G401 (cell line): ENCODE results near the gene ARHGEF19. TPM values are rescaled to one million over a fixed set of nuclear protein-coding genes. Genes with fewer than 3 reads are reported as not detected.
"Not testable (repeated sequence)": the region's sequence is repeated elsewhere in the genome, so short reads cannot be mapped to it uniquely, and the experiment has no call there.

Experiments
- DNase-seq: peaks from one replicate; pipeline ENCODE4 v3.0.0-alpha.2; 2015; ENCODE audit warnings: low spot score
- in situ Hi-C: cut with HindIII; loops from 2 replicates; pipeline ENCODE4 v1.10.0; 2016; ENCODE audit warnings: low sequenced_read_pairs, mixed read lengths
- total RNA-seq: library from RNA; depleted of rRNA; stranded (reverse); fragments of >200 nt; shearing (Covaris generic); gene quantifications from 2 replicates; pipeline ENCODE4 v1.2.3, GENCODE V29; 2014

The ARHGEF19 gene
- total RNA-seq, 1 experiment from 2014 or later = 7.4 TPM

GRCh38 chr1:16226490-16227179, 14.2 kb upstream of the ARHGEF19 start:
- in situ Hi-C loops = no loop called here

GRCh38 chr1:16226129-16226489, 13.7 kb upstream of the ARHGEF19 start:
- no peak for DNase-seq
- in situ Hi-C loops = no loop called here

More at GRCh38 chr1:16226490-16227179, 14.2 kb upstream of the ARHGEF19 start:
- DNase-seq = peak; percentile 76

- peak; percentile 99 for DNase-seq
- in situ Hi-C loops = no loop called here
These were observed 12.0 kb upstream of the ARHGEF19 start for GRCh38 chr1:16224472-16224871.

- DNase-seq, in situ Hi-C loops: not testable (repeated sequence)
These were observed 10.3 kb upstream of the ARHGEF19 start for GRCh38 chr1:16222716-16223115.

- in situ Hi-C loops = no loop called here
- no peak for DNase-seq
These were observed 9.0 kb upstream of the ARHGEF19 start for GRCh38 chr1:16221499-16221898.

- in situ Hi-C loops = no loop called here
These were observed 7.6 kb upstream of the ARHGEF19 start for GRCh38 chr1:16219968-16220500.

GRCh38 chr1:16218674-16219071, 6.2 kb upstream of the ARHGEF19 start:
- DNase-seq = no peak
- in situ Hi-C loops = no loop called here

More at GRCh38 chr1:16219968-16220500, 7.6 kb upstream of the ARHGEF19 start:
- no peak for DNase-seq

- in situ Hi-C loops = no loop called here
- no peak for DNase-seq
These were observed 5.7 kb upstream of the ARHGEF19 start for GRCh38 chr1:16218014-16218673.

- DNase-seq = peak; percentile 97
These were observed 4.8 kb upstream of the ARHGEF19 start for GRCh38 chr1:16217061-16217785.

GRCh38 chr1:16215882-16216753, 3.7 kb upstream of the ARHGEF19 start:
- peak; percentile 69 for DNase-seq
- in situ Hi-C loops = no loop called here

More at GRCh38 chr1:16217061-16217785, 4.8 kb upstream of the ARHGEF19 start:
- in situ Hi-C loops = no loop called here

GRCh38 chr1:16215240-16215639, 2.8 kb upstream of the ARHGEF19 start:
- in situ Hi-C loops, DNase-seq: not testable (repeated sequence)

- in situ Hi-C loops, DNase-seq: not testable (repeated sequence)
These were observed 1.1 kb upstream of the ARHGEF19 start for GRCh38 chr1:16213544-16213943.

- no peak for DNase-seq
- in situ Hi-C loops = no loop called here
These were observed 561 bp upstream of the ARHGEF19 start for GRCh38 chr1:16213013-16213412.

- in situ Hi-C loops = no loop called here
- no peak for DNase-seq
These were observed 628 bp downstream of the ARHGEF19 start for GRCh38 chr1:16211824-16212223.

GRCh38 chr1:16210581-16210980, 1.9 kb downstream of the ARHGEF19 start:
- DNase-seq = peak; percentile 38
- in situ Hi-C loops = no loop called here

- DNase-seq = no peak
- in situ Hi-C loops = no loop called here
These were observed 2.5 kb downstream of the ARHGEF19 start for GRCh38 chr1:16209847-16210407.

- in situ Hi-C loops = no loop called here
- no peak for DNase-seq
These were observed 3.2 kb downstream of the ARHGEF19 start for GRCh38 chr1:16209132-16209846.
